Measurements from ENCODE around the gene GRIN3B. TPM values are rescaled to one million over a fixed set of nuclear protein-coding genes. Genes with fewer than 3 reads are reported as not detected.

The GRIN3B gene
- total and polyA plus RNA-seq, 9 of the 15 experiments (the other 6 are each of a cell fraction or from before 2014, with no cell fraction given): 0.06 to 0.95 (median 0.19) TPM; not detected in 6

GRCh38 chr19:1049106-1049505, 48.9 kb downstream of the GRIN3B start (continued):
- TF ChIP-seq PATZ1 (CRISPR knock-in tag; IDR thresholded peaks at IDR 0.05; ENCODE audit: borderline replicate concordance) (no peak), ZNF77 (CRISPR knock-in tag; IDR thresholded peaks at IDR 0.05) (no peak)

GRCh38 chr19:1049800-1050199, 49.6 kb downstream of the GRIN3B start:
- no TSS peak for BruUV-seq (replicated peaks)
- Histone ChIP-seq H3K9ac (ENCODE audit: insufficient read depth in 1 of 2, low read depth in 2 of 2, low read length in 2 of 2) (no peak overlapping the region), H3K36me3 (ENCODE audit: control insufficient read depth, insufficient read depth, low read length) (peaks cover 68% of the 10 kb centered on the region), H3K9me1 (ENCODE audit: control insufficient read depth, insufficient read depth, low read length) (no peaks in the 10 kb centered on the region), H2AFZ (ENCODE audit: low read depth, low read length) (no peak overlapping the region), H3K27me3 (ENCODE audit: control insufficient read depth in 2 of 2, insufficient read depth in 2 of 2, low read length in 2 of 2) (no peaks in the 10 kb centered on the region), H3K4me3 (no peak overlapping the region), H4K20me1 (replicated peaks; ENCODE audit: control insufficient read depth, insufficient read depth, low read length) (0 out of 2 replicates have a peak, but pooled peaks cover 4% of the 10 kb centered on the region), H3K4me1 (replicated peaks in 1 of 2; ENCODE audit: control insufficient read depth in 2 of 2, insufficient read depth in 2 of 2, low read length in 2 of 2) (peaks cover 2 to 67% of the 10 kb centered on the region in 2 experiments), H3K9me3 (replicated peaks; ENCODE audit: control insufficient read depth, insufficient read depth, low read depth, low read length) (no peaks in the 10 kb centered on the region), H3K79me2 (ENCODE audit: control insufficient read depth, insufficient read depth, low read length) (peaks cover 11% of the 10 kb centered on the region), H3K27ac (ENCODE audit: extremely low read depth, low read depth, low read length) (no peak overlapping the region), H3K4me2 (ENCODE audit: insufficient read depth, low read length) (no peak overlapping the region)
- no peak for DNase-seq (ENCODE audit: extremely low read depth in 1 of 4, low spot score in 3 of 4)
- CTCF ChIA-PET (ENCODE audit: low intra/inter-chr PET ratio): no interaction called here
- 96% methylated on average over 6 of the region's 11 CpGs for WGBS (ENCODE audit: insufficient coverage, low coverage, missing lambda C conversion rate)
- no peak for FAIRE-seq
- TF ChIP-seq FIP1L1 (IDR thresholded peaks at IDR 0.05; ENCODE audit: low read depth, low read length, poor library complexity, severe bottlenecking): no peak
- TF ChIP-seq PHB (CRISPR knock-in tag; IDR thresholded peaks at IDR 0.05): no peak
- TF ChIP-seq NR1H2 (CRISPR knock-in tag; IDR thresholded peaks at IDR 0.05): no peak
- no peak for TF ChIP-seq ZNF324 (CRISPR knock-in tag; IDR thresholded peaks at IDR 0.05)
- no peak for TF ChIP-seq ZBTB49 (CRISPR knock-in tag; IDR thresholded peaks at IDR 0.05; ENCODE audit: borderline replicate concordance)
- TF ChIP-seq YY1 (IDR thresholded peaks at IDR 0.05; ENCODE audit: borderline replicate concordance in 1 of 3, control insufficient read depth in 1 of 3, extremely low read depth in 1 of 3, insufficient read depth in 3 of 3, insufficient read length in 1 of 3, insufficient replicate concordance in 2 of 3, low read depth in 1 of 3, low read length in 2 of 3): no peak
- no peak for TF ChIP-seq DACH1 (IDR thresholded peaks at IDR 0.05; ENCODE audit: partially characterized antibody)
- no peak for ATAC-seq
- in situ Hi-C loops (cut with MboI) (no loop called here), intact Hi-C loops (cut with micrococcal nuclease) (no loop called here)
- POLR2A ChIA-PET: no interaction called here

Data from K562 (cell line).